HG03060 (cell line): Measurements from ENCODE around the gene KIF25.
"Not testable (repeated sequence)": the region's sequence is repeated elsewhere in the genome, so short reads cannot be mapped to it uniquely, and the experiment has no call there.

Experiments
- ATAC-seq: cut with Tn5 transposase; IDR thresholded peaks from one replicate; pipeline ENCODE4 v1.9.1; 2021; ENCODE audit warnings: low read depth, moderate number of reproducible peaks; ENCODE audit not compliant: unreplicated experiment

The KIF25 gene

DNA sequence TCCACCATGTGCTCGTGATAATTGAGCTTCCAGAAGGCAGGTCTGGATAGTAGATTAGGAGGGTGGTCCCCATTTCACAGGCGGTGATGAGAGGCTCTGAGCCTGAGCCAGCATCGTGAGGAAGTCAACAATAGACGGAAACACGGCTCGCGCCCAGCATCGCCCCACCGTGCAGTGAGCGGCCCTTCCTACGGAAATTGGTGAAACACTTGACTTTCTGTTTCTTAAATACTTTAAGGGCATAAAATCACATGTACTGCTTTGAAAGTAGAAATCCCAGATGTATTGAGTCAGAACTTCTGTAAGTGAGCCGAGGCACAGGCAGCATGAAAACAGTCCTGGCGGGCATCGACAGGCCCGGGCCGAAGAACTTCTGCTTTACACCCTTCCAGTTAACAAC, 4.3 kb upstream of the KIF25 start:
- no peak for ATAC-seq

DNA sequence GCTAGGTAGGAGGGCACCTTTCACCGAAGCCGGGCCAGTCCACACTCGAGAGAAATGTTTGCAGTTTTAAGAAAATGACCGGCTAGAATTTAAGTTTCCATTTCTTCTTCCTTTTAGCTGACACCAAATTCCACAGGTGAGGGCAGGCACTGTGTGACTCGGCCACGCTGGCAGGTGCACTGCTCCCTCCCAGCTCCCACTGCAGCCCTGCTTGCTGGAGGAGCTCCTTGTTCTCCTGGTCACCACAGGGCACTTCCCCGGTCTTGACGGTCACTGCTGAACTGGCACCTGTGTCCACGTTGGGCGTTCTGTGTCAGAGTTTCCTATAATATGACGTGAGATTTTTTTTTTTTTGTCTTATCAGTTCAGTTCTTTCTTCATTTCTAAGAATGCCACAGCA, 3.6 kb upstream of the KIF25 start:
- no peak for ATAC-seq

DNA sequence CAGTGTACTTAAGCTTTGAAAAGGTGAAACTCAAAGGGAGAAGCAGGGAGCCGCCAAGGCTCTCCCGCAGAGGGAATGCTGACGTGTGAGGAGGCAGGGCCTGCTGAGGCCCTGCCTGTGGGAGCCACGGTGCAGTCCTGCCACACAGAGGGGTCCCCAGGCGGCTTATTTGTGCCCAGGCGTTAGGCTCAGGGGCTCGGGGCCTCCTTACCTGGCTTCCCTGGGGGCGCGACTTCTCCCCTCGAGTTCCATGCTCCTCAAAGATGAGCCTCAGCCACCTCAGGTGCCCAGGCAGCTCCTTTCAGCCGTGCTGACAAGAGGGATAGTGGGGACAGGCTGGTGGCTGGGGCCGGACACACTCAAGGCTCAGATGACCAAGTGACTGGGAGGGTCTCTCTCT, 2.2 kb upstream of the KIF25 start:
- no peak for ATAC-seq

DNA sequence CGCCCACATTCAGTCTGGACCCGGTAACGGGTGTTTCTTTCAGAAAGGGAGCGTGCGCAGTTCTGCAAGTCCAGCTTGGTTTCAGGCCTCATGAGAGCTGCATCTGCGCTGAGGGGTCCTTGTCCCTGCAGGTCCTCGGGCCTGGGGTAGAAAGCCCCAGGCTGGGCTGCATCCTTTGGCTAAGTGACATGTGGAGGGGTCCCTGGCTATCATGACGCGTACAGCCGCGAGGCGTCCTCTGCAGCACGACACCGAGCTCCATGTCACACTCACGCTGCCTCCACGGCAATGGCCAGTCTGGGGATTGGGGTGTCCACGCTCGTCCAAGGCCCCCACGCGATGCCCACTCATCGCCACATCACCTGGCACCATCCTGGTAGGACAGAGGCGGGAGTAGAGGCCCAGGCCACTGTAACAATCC, 1.7 kb upstream of the KIF25 start:
- ATAC-seq: no peak

DNA sequence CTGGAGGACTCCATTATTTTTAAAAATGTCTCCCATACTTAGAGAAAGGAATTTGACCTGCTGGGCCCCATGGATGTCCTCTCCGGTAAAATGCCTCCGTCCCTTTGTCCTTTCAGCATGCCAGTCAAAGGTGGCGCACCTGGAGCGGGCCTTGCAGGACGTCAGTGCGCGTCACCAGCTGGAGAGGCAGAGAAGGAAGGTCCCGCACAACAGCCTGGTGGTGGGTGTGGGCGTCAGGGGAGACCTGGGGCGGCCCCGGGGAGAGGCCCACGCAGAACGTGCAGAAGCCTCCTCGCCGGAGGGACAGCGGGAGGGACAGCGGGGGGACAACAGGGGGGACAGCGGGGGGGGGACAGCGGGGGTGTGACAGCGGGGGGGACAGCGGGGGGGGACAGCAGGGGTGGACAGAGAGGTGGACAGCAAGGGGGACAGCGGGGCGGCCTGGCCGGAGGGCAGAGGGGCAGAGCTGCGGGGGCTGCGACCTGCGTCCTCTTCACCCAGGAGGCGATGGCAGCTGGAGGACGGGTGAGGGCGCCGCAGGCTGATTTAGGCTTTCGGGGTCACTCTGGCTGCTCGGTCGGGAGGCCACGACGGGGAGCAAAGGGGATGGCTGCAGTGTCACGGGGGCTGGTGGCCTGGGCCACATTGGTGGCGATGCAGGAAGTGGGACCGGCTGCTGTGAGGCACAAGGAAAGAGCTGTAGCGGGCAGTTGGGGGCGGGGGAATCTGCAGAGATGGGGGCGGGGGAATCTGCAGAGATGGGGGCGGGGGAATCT, 859 bp upstream of the KIF25 start:
- ATAC-seq: no peak

DNA sequence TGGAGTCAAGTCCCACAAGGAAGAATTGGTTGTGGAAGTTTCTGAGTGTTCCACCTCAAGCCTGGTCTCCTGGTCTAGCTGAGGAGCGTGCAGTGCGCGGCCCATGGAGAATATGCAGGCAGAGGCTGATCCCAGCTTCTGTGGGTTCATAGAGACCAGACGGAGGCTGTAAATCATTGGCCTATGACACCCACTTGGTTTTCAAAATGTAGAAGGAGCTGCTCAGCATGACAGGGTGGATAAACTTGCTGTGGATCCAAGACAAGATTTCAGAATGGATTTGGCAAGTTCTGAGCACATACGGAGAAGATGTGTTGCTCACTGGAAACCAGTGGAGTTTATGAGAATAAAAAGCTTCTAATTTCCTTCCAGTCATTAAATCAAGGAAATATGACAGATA, 744 bp downstream of the KIF25 start:
- ATAC-seq: no peak

DNA sequence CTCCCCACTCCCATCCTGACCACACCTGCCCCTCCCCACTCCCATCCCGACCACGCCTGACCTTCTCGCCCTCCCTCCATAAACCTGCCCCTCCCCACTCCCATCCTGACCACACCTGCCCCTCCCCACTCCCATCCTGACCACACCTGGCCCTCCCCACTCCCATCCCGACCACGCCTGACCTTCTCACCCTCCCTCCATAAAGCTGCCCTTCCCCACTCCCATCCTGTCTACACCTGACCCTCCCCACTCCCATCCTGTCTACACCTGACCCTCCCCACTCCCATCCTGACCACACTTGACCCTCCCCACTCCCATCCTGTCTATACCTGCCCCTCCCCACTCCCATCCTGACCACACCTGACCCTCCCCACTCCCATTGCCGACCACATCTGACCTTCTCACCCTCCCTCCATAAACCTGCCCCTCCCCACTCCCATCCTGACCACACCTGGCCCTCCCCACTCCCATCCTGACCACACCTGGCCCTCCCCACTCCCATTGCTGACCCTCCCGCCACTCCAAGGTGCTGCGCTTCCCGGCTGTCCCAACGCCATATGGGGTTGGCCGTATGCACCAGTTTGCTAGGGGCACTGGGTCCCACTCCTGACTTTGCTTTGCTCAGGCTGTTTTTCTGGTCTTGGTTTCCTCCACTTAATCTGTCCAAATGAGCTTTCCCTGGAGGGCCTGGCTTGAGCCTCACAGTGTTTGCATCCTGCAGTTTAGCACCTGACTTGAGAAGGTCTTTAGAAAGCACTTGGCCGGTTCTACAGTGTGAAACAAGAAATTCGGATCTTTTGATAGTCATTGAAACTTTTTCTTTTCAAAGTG, 2.9 kb downstream of the KIF25 start:
- ATAC-seq: no peak

DNA sequence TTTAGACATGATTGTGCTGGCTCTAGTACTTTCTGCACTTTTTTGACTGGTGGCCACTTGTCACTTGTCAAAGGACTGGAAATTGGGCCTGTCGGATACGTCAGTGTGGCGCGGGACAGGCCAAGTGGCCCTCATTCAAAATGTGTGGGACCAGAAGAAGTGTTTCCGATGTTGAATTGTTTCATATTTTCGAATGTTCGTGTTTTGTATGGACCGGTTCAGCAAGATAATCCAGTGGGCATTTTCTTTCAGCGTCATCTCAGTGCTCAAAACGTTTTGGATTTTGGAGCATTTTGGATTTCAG, 3.5 kb downstream of the KIF25 start:
- no peak for ATAC-seq

DNA sequence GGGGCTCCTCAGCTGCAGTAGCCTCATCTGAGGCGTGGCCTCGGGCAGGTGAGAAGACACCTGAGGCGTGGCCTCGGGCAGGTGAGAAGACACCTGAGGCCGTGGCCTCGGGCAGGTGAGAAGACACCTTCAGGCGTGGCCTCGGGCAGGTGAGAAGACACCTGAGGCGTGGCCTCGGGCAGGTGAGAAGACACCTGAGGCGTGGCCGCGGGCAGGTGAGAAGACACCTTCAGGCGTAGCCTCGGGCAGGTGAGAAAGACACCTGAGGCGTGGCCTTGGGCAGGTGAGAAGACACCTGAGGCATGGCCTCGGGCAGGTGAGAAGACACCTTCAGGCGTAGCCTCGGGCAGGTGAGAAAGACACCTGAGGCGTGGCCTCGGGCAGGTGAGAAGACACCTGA, 4.0 kb downstream of the KIF25 start:
- not testable (repeated sequence) for ATAC-seq

DNA sequence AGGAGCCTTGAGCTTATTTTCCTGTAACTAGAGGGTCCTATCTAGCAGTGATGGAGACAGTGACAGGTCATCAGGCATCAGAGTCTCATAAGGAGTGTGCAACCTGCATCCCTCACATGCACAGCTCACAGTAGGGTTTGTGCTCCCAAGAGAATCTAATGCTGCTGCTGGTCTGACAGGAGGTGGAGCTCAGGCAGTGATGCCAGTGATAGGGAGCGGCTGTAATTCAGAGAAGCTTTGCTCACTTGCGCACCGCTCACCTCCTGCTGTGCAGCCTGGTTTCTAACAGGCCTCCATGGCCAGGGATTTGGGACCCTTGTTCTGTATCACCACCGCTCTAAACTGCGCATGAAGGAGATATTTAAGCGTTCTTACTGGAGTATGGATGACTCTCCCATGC, 5.3 kb downstream of the KIF25 start:
- ATAC-seq: no peak

DNA sequence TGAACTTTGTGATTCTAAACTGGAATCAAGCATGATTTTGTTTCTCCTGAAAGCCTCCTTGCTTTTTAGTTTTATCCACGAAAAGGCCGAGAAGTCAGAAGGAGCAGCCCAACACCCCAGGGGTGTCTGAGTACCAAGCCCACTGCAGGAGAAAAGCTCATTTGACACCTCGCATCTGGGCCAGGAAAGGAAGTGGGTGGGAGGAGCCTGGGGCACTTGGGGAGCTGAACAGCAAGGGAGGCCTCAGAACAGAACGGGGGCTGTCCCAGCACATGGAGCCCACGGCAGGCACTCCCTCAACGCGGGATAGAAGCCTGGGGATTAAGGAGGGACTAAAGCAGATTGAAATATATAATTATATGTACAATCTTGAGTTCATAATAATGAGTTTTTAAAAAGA, 6.6 kb downstream of the KIF25 start:
- ATAC-seq: no peak

DNA sequence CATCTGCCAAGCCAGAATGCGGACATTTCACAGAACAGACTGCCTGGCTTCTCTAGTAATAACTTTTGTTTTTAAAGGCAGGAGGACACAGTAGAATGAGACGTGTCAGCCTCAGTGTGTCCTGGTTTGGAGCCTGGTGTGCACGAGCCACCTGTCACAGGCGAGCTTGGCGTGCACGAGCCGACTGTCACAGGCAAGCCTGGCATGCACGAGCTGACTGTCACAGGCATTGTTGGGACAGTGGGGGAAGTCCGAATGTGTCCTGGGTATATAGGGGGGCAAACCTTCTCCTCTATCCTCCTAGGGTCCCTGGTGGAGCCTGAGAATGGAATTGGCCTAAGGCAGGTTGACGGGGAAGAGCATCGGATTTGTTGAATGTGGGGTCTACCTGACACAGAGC, 7.5 kb downstream of the KIF25 start:
- ATAC-seq: no peak

DNA sequence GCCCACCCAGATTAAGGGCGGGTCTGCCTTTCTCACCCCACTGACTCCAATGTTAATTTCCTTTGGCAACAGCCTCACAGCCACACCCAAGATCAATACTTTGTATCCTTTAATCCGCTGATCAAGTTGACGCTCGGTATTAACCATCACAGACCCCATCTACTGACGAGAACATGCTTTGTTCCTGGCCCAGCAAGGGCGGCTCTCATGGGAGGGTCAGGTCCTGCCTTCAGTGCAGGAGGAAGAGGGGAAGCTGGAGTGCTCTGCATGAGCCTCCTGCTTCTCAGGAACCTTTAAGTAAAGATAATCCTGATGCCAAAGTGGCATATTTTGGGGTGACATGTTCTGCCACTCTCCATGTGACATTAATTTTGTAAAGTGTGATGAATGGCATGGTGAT, 8.3 kb downstream of the KIF25 start:
- ATAC-seq: no peak

DNA sequence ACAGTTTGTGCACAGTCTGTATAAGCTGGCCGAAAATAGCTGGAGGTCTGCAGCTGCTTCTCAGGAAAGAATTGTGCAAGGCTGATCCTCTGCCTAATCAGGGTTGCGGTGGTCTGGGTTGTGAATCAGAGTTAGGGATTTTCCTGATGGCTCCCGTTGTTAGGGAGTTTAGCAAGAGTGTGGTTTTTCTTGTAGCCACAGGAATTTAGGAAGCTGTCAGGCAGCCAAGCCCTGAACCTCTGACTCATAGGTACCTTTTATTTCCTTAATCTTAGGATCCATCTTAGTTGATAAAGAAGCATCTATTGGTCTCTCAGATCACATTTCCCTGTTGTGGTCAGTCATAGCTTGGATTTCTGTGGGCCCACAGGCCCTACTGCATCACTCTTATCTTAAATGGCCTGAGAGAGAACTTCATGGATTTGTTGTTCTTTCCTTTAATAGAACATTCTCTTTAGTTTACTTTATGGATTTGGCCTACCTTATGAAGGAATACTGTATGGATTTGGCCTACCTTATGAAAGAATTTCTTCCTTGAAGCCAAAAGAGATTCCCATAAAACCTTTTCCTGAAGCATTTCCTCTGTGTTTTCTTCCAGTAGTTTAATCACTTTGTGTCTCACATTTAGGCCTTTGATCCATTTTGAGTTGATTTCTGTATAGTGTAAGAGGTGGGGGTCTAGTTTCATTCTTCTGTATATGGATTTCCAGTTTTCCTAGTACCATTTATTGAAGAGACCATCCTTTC, 10.3 kb downstream of the KIF25 start:
- ATAC-seq: no peak

DNA sequence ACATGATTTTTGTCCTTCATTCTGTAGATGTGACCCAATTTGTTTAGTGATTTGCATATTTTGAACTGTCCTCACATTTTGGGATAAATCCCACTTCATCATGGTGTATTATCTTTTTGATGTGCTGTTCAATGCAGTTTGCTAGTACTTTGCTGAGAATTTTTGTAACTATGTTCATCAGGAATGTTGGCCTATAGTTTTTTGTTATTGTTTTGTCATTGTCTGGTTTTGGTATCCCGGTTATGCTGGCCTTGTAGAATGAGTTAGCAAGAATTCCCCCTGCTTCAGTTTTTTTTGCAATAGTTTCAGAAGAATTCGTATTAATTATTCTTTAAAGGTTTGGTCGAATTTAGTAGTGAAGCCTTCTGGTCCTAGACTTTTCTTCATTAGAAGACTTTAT, 11.9 kb downstream of the KIF25 start:
- no peak for ATAC-seq

DNA sequence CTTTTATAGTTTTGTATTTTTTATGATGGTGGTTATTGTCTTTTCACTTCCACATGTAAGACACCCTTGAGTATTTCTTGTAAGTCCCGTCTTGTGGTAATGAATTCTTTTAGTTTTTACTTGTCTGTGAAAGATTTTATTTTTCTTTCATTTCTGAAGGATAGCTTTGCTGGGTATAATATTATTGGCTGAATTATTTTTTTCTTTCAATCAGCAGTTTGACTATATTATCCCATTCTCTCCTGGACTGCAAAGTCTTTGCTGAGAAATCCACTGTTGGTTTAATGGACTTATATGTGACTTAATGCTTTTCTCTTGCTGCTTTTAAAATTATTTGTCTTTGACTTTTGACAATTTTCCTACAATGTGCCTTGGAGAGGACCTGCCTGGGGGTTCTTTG, 13.8 kb downstream of the KIF25 start:
- no peak for ATAC-seq

DNA sequence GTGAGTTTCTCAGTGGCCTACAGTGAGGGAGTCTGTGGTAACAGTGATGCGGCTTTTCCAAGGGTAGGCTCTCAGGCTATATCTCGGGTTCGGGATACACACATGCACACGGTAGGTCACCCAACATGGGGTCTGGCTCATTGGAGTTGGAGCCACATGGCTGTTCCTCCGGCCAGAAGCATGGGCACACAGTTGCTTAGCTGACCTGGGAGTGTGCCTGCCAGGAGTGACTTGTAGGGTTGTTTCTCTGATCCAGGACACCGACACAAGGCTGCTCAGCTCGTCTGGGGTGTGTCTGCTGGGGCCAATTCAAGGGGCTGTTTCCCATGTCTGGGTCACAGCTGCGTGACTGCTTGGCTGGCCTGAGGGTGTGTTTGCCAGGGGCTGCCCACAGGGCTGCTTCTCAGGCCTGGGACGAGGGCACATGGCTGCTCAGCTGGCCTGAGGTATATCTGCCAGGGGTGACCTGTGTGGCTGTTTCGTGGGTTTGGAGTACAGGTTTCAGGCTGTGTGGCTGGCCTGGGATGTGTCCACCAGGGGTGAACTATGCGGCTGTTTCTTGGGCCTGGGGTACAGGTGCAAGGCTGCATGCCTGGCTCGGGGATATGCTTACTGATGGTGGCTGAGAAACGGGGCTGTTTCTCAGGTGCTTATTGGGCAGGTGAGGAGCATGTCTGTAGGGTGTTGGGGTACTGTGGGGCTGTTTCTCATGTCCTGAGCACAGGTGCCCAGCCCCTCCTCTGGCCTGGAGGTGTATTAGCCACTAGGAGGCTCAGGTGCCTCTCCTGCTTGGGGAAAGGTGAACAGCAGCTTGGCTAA, 15.2 kb downstream of the KIF25 start:
- no peak for ATAC-seq

DNA sequence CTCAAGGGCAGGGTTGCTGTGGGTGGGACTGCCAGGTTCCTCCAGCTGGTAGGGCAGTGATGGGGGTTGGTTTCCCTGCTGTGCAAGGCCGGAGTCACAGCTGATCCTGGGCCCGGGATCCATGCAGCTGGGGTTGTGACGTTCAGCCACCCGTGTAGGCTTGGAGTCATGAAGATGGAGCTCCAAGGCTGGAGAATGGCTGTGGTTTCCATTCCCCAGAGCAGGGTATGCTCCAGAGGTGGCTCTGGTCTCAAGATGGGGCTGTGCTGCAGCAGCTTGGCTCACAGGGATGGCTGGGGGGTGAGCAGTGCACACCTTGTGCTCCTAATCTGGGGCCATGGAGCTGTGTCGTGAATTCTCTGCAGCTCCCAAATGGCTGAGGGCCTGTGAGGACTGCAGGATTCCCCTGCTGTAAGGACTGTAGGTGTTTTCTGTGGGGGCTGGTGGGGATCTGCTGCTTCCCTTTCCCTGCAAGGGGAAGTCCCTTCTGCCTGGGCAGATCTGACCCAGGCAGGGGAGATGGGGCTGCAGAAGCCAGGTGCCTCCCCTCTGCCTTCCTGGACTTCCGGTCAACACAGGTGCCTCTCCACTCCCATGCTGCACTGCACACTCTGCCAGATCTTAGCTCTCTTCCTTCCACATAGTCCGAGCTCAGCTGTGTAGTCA, 15.9 kb downstream of the KIF25 start:
- no peak for ATAC-seq

DNA sequence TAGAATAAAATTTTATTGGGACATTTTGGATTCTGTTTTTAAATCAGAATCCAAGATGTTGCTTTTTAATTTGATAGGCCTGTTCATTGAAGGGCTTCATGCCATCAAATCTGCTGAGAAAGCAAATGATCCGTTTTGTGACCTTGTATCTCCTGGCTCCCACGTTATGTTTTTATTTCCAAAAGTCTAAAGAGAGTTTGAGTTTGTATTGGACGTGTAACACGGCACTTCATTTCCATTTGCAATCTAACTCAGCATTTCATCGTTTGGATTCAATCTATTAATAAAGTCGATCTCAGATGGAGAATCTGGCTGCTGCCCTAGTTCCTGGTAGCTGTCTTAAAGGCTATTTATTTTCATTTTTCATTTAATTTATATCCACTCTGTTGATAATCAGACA, 17.0 kb downstream of the KIF25 start:
- ATAC-seq: no peak

DNA sequence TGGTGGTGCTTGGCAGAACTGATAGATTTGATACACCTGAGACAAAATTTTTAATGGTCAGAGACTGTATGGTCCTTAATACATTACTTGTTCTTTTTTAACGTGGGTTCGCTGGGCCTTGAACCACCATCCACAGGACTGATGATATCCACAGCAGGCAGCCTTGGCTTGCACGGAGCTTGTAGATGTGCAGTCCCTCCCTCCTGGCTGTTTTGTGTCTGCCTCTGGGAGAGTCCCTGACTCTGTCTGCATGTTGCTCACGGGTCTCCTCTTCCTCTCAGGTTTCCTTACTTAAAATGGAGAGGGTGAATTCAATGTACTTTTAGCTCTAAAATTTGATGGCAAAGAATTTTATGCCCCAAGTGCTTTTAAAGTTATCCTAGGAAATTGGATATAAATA, 17.5 kb downstream of the KIF25 start:
- no peak for ATAC-seq
